ENCODE measurements around the gene COX8A.

Gene COX8A

DNA sequence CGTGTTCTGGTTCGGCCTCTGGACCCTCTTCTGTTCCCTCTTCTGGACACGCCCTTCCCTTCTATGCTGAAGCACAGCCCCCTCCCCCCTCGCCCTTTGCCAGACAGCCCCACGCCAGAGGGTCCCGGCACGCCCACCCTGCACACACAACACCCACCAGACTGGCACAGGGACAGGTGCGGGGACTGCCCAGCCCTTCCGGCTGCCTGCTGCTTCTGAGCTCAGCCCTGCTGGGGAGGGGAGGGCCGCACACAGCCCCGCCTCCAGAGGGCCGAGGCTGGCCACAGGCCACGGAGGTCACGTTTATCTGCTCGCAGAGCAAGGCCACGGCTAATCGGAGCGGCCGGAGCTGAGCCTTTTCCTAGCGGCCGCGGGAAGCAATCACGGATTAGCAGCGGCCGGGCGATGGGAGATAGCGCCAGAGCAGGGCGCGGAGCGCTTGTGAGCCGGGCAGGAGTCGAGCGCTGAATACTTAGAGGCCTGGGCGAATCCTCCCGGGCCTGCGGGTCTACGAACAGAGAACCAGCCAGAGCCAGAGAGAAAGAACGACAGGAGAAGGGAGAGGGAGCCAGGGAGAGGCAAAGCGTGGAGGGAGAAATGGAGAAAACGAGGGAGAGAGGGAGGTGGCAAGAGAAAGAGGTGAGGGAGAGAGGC lies 33.3 kb downstream of the COX8A start:
- DNase-seq (ENCODE audit: low read depth in 2 of 2), result peak; percentile 38 to 41
- TF ChIP-seq, protein P1, sequence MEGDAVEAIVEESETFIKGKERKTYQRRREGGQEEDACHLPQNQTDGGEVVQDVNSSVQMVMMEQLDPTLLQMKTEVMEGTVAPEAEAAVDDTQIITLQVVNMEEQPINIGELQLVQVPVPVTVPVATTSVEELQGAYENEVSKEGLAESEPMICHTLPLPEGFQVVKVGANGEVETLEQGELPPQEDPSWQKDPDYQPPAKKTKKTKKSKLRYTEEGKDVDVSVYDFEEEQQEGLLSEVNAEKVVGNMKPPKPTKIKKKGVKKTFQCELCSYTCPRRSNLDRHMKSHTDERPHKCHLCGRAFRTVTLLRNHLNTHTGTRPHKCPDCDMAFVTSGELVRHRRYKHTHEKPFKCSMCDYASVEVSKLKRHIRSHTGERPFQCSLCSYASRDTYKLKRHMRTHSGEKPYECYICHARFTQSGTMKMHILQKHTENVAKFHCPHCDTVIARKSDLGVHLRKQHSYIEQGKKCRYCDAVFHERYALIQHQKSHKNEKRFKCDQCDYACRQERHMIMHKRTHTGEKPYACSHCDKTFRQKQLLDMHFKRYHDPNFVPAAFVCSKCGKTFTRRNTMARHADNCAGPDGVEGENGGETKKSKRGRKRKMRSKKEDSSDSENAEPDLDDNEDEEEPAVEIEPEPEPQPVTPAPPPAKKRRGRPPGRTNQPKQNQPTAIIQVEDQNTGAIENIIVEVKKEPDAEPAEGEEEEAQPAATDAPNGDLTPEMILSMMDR (IDR thresholded peaks at IDR 0.05; ENCODE audit: low read depth, low read length), result peak; percentile 39
- peak overlapping the region; percentile 22 to 48 for H3K4me3 ChIP-seq (replicated peaks in 1 of 2; ENCODE audit: low read depth in 2 of 2, low read length in 2 of 2)

DNA sequence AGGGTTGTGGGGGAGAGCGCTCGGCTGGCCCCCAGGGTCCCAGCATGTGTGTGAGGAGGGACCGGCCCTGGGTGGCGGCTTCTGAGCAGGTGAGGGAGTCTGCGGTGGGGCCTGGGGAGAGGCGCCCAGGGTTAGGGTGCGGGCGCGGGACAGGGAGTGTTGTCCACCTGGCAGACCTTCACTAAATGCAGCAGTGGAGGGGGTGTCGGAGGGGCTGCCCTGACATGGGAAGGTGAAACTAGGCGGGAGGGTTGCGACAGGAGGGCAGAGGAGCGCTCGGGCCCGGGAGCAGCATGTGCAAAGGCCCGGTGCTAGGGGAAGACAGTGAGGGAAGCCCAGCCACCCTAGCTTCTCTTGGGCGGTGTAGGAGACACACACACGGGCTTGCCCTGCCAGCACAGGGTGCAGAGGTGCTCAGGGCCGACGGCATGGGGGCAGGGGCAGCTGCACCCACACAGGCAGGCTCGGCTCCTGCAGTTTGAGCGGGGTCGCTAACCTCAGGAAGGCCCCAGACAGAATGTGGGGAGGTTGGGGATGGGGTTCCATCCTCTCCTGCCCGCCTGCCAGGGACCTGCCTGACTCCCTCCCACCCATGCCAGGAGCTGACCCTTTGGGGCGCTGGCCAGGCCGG lies 34.0 kb downstream of the COX8A start:
- no peak for DNase-seq (ENCODE audit: low read depth in 2 of 2)
- H3K4me3 ChIP-seq (replicated peaks in 1 of 2; ENCODE audit: low read depth in 2 of 2, low read length in 2 of 2), result no peak overlapping the region
- TF ChIP-seq, protein P1 (IDR thresholded peaks at IDR 0.05; ENCODE audit: low read depth, low read length), result no peak

DNA sequence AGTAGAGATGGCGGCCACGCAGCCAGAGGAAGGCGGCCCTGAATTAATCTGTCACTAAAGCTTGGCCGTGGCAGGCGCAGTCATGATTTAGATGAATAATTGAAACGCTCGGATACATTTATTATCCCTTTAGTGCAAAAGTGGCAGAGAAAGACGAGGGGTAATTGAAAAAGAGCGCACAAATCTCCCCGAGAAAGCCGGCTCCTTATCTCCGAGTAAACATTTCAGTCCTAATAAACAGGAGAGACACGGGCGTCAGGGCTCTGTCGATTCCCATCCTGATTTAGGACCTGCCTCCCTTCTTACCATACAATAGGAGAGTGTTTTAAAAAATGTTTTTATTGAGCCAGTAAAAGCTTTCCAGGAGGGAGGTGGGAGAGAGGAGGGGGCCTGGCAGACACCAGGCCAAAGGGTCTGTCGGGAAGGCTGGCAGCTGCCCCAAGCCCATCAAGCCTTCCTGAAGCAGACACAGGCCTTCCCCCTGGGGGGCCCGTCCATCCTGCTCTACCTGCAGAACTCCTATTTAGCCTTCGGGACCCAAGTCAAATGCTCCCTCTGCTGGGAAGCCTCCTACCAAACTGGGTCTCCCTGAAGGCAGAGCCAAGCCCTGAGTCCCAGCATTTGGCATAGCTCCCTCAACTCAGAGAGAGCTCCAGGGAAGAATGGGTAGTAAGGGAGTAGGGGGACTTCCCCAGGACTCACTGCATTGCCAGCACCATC lies 34.7 kb downstream of the COX8A start:
- TF ChIP-seq, protein P1 (IDR thresholded peaks at IDR 0.05; ENCODE audit: low read depth, low read length), result no peak
- H3K4me3 ChIP-seq (replicated peaks in 1 of 2; ENCODE audit: low read depth in 2 of 2, low read length in 2 of 2), result no peak overlapping the region
- DNase-seq (ENCODE audit: low read depth in 2 of 2), result no peak

DNA sequence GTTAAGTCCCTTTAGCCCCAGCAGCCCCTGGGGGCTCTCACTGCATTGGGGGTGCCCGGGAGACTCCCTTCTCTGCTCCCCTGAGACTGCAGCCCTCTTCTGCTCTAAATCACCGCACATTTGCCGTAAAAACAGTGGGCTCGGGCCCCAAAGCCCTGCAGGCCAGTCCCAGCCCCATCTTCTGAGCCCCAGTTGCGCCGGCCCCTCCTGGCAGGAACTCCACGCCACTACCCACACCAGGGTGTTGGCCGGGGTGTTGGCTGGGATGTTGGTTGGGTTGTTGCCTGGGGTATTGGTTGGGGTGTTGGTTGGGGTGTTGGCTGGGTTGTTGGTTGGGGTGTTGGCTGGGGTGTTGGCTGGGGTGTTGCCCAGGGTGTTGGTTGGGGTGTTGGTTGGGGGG lies 35.3 kb downstream of the COX8A start:
- DNase-seq (ENCODE audit: low read depth in 2 of 2), result no peak
- no peak overlapping the region for H3K4me3 ChIP-seq (replicated peaks in 1 of 2; ENCODE audit: low read depth in 2 of 2, low read length in 2 of 2)
- TF ChIP-seq, protein P1 (IDR thresholded peaks at IDR 0.05; ENCODE audit: low read depth, low read length), result no peak

DNA sequence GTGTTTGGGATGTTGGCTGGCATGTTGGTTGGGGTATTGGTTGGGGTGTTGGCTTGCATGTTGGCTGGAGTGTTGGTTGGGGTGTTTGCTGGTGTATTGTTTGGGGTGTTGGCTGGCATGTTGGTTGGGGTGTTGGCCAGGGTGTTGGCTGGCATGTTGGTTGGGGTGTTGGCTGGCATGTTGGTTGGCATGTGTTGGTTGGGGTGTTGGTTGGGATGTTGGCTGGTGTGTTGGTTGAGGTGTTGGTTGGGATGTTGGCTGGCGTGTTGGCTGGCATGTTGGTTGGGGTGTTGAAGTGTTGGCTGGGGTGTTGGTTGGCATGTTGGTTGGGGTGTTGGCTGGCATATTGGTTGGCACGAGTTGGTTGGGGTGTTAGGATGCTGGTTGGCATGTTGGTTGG lies 36.4 kb downstream of the COX8A start:
- no peak for DNase-seq (ENCODE audit: low read depth in 2 of 2)
- TF ChIP-seq, protein P1 (IDR thresholded peaks at IDR 0.05; ENCODE audit: low read depth, low read length), result no peak
- no peak overlapping the region for H3K4me3 ChIP-seq (replicated peaks in 1 of 2; ENCODE audit: low read depth in 2 of 2, low read length in 2 of 2)

DNA sequence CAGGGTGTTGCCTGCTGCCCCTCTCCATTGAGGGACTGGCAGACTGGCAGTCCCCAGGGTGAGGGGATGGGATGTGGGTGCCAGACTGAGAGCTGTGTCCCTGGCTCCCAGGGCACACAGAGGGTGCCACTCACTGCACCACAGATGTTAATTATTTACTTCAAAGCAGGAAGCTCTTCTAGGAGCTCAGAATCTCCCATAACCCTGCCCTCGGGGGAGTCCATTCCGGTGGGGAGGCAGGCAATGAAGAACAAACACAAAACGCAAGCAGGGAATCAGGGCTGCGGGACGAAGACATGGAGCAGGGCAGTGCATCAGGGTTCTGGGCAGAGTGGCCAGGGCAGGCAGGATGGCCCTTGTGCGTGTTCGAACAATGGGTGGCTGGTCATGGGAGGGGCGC lies 37.0 kb downstream of the COX8A start:
- DNase-seq (ENCODE audit: low read depth in 2 of 2), result no peak
- no peak overlapping the region for H3K4me3 ChIP-seq (replicated peaks in 1 of 2; ENCODE audit: low read depth in 2 of 2, low read length in 2 of 2)
- TF ChIP-seq, protein P1 (IDR thresholded peaks at IDR 0.05; ENCODE audit: low read depth, low read length), result no peak

Measured in cardiac fibroblast (primary cell).